HG03066 (cell line): ENCODE results near the gene MRPL19.

Experiments used
- ATAC-seq: cut with Tn5 transposase; IDR thresholded peaks from one replicate; pipeline ENCODE4 v1.9.1; 2021; ENCODE audit warnings: low read depth; ENCODE audit not compliant: unreplicated experiment

The MRPL19 gene

DNA sequence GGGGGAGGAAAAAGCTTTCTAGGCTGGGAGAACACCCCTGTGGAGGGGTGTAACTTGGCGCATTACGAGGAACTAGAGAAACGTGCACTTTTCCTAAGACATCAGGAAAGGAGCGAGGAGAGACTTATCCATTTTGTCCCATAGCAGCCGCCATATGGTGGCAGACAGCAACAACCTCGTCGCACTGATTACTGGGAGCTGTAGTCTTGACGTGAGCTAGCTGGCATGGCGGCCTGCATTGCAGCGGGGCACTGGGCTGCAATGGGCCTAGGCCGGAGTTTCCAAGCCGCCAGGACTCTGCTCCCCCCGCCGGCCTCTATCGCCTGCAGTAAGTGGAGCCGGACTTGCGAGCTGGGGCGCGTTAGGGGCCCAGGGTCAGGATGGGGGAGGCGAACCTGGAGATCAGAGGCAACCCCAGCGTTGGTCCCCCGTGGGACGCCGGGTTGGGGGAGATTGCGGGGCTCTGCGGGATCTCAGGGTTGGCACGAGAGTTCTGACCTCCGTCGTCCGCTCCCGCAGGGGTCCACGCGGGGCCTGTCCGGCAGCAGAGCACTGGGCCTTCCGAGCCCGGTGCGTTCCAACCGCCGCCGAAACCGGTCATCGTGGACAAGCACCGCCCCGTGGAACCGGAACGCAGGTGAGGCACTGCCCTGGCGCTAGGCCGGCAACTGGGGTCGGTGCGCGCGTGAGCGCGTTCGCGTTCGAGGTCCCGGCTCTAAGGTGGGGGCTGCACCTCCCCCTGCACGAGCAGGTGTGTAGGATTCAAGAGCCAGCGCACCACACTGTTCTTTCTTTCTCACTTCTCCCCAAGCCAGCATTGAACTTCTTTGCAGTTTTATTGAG lies at the start of gene MRPL19:
MRPL19 (plus strand) TSS at position 201 of the 843 bp plus-strand sequence; CDS start at position 226, 25 bp downstream.
- peak; percentile 93 for ATAC-seq

DNA sequence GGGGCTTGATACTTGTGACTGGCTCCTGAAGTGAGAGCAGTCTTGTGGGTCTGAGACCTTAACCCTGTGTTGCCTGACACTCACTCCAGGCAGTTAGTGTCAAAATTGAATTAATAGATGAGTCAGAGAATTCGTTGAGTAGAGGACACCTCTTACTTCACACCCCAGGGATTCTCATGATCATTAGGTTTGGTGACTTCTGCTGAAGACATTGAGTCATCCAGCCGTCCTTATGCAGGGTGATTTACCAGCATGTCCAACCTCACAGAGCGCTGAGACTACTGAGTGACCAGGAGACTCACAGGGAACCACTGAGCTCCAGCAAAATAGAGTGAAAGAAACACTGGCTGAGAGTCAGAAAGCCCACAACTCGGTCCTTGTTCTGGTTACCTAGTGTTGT lies 49.8 kb upstream of the MRPL19 start:
- ATAC-seq = no peak

DNA sequence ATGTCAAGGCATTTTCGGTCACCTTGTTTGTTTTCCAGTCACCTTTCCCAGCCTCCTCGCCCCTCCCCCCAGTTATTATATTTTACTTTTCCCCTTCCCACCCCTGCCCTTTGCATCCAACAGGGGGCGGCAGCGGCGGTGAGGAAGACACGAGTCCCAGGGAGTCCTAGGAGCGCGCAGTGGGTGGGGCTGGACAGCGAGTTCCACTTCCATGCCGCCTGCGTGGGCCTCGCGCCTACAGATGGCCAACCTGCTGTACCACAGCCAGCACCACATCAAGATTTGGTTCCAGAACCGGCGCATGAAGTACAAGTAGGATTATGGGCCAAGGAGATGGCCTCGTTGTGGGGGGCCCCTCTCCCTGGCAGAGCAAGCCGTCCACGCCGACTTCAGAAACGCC lies 48.6 kb upstream of the MRPL19 start:
- ATAC-seq = no peak

DNA sequence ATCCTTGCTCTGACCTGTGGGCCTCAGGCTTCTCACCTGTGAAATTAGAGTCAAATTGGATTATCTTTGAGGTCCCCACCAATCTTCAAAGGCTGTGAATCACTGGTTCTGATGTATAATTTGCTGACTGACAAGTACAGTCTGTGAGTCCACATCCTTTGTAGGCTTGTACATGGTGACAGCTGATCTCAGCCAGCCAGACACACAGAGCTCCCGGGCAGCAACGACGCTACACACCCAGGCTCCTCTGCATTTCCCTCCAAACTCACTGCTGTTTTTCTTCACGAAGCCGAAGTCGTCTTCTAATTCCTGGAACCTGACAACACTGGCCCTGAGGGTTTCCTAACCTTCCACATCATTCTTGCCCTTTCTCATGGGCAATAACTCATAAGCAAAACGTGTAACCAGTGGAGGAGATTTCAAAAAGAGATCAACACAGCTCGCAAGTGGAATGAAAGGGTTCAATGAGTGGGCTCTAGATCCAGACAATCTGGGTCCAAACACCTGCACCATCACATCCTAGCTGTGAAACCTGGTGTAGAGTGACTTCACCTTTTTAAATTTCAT lies 47.9 kb upstream of the MRPL19 start:
- ATAC-seq = no peak

DNA sequence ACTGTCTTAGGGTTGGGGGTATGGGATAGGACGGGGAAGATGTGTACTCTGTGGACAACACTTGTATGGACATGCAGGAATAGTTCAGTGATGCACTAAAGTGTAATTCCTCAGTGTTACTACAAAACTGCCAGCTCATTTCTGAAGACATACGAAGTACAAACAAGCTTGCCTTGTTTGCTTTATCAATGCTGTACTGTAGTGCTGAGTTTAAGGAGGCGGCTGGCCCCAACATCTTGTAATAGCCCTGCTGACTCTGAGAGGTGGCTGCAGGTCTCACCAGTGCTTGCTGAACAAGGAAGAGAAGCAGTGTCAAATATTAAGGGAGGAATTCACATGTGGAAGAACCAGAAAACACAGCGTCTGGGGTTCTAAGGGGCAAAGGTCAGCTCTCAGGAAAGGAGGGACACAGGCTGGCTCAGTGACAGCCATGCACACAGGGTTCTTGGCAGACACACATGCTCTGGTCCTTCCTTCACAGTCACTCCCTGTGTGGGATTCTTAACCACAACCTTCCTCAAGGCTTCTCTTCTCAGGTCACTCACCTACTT lies 46.0 kb upstream of the MRPL19 start:
- ATAC-seq = no peak

DNA sequence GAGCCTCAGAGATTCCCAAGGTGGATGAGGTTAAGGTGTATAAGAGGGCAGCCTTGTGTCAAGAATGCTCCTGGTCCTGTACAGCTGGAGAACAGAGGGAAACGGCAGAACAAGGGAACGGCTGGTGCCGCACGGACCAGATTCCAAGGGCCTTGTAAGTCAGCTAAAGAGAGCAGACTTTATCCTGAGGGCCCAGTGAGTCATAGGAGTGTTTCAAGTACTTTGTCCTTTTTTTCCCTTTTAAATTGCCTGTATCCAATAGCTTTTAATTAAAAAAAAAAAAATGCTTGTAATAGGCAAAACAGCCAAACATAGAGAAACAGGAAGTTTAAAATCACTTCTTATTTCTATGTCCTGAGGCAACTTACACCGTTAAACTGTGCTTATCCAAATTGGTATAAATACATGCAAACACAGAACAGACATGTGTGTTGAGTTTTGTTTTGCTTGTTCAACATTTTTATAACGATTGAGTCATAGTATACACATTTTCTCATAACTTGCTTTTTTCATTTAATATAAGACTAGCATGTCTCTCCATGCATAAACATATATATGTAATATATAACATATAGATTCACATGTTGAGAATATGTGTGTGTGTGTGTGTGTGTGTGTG lies 43.8 kb upstream of the MRPL19 start:
- ATAC-seq = no peak

DNA sequence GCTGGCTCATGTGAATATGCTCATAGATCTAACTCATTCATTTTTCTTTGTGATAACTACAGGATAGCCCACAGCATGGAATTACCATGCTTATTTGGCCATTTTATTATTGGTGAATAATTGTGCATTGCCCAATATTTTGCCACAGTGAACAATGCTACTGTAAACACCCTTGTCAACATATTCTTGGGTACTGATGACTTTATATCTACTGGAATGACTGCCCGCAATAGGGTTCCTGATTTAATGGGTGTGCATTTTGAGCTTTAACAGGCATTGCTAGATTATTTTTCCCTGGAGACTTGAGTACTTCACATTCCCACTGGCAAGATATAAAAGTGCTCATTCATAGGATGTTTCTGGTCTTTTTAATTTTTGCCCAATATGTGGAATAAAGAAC lies 43.1 kb upstream of the MRPL19 start:
- ATAC-seq = no peak

DNA sequence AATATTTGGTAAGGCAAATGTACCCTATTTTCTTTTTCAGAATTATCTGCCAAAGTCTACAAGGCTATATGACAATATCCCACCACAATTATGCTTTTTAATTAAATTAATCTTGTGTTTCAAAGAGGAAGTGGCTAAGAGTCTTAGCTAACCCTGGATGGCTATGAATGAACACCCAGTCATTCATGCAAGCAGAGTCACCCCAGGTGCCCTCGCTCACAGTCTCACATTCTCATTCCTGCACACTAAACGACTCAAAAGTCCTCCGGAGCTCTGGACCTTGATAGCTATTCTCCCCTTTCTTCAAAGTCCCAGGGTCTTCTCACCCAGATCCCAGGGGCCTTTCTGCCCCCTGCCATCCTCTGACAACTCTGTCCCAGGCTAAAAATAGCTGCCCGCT lies 42.1 kb upstream of the MRPL19 start:
- no peak for ATAC-seq

DNA sequence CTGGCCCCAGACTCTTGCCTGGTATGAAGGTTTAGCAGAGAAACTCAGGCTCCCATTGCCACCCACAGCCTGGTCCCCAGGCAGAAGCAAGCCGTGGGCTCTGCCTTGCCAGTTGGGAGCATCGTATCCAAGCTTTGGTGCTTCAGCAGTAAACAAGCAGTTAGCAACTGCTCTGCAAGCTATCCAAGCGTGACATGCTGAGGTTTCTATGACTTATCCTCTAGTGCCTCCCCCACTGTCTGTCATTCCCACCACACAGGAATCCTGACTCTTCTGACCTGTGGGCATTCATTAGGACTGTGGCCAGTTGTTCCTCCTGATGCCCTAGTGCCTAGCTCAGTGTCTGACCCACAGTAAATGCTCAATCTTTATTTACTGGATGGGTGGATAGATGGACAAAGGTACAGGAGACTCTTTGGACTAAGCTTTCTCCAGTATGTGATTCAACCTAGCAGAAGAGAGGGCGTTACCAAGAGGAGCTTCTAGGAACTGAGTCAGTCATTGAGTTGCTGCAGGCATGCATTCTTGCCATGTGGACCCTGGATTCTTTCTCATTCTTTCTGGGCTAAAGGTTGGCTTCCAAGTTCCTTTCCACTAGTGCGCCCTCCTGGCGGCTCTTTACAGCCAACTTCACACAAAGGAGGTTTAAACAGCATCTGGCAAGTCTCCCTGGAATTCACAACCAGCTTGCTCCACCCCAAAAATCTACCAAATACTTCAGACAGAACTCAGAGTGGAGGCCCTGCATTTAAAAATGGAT lies 40.6 kb upstream of the MRPL19 start:
- no peak for ATAC-seq

DNA sequence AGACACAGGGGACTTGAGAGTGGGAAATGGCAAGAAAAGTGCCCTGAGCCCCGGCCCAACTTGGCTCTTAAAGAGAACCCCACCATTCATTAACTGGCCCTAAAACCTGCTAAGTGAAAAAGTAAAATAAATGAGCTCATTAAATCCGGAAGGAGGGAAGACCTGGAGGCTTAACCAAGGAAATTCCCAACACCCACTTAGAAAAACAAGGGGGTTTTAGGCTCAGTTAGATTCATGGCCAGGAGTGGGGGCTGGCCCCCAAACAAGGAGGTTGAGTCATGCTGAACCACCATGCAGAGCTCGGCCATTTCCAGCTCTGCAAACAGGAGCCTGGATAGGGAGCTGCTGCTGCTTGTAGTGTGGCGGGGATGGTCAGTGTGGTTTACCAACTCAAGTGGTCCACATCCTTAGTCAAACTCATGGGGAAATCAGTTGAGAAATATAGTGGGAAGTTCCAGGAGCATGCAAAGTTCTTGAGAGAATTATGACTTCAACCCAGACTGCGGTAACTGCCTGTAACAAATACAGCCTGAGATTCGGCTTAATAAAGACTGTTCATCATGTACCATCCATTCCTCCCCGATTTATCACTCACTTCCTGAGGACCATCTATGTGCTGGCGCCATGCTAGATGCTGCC lies 39.7 kb upstream of the MRPL19 start:
- ATAC-seq = no peak

DNA sequence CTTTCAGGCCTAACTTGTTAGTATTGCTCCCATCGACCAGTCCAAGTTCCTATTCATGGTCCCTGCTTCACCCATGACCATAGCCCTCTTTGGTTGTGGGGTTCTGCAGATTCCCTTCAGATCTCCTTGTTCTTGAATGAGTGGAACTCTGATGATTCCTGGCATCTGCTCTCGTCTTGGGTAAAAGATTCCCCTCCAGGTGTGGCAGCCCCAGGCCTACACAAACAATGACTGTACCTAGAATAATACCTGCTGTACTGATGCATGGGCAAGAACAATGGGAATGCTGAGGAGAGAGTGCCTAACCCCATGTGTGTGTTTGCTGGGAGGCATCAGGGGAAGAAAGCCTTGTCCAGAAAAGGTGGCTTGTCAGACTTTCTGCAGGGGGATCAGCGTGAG lies 39.2 kb upstream of the MRPL19 start:
- ATAC-seq = no peak

DNA sequence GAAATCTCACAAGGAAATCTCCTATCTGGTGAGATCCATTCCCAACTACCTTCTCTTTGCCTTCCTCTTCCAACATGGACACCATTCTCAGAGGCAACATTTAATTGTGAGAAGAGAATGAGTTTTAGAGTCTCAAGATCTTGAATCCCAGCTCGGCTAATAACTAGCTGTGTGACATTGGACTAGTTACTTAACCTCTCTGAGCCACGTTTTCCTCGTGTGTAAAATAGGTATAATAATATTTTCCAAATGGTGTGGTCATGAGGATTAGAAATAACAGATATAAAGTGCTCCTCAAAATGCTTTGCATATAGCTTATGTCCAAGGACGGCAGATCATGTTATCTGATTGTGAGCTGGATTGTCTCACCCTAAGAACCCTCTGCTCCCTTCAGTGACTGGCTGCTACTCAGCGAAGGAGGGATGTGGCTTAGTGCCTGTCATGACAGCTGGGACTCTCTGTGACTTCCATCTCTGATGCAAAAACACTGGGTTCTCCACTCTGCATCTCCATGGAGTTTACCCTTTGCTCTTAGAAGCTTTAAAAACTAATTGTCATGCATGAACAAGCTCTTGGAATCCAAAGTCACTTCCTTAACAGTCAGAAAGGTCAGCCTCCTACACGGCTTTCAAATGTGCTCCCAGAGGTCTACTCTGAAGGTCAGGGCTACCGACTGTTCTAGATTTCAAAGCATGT lies 38.4 kb upstream of the MRPL19 start:
- ATAC-seq = no peak

DNA sequence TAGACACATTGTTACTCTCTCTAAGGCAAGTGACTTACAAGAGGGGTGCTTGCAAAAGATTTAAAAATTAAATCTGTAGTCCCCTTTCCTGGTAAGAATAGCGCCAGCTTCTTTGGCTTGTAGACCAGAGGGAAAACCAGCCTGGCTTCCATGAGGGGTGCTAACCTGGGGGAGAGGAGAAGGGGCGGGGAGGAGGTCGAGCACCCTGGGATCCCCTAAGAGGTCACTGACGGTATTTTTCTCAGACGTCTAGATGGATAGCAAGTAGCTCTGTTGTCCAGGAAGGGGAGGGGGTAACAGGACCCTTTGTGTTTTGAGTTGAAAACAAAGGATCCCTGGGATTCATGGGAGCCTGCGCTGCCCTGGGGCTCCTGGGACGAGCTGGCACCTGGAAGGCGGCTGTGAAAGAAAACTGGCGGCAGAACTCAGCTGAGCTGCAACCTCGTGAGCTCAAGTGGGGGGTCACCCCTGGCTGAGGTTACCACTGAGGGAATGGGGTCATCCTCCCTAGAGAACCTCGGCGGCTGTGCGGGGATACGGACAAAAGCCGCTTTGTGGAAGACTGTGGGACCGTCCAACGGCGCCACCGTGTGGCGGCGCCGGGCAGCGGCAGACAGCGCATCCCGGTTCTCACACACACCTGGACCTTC lies 37.8 kb upstream of the MRPL19 start:
- peak; percentile 72 for ATAC-seq

DNA sequence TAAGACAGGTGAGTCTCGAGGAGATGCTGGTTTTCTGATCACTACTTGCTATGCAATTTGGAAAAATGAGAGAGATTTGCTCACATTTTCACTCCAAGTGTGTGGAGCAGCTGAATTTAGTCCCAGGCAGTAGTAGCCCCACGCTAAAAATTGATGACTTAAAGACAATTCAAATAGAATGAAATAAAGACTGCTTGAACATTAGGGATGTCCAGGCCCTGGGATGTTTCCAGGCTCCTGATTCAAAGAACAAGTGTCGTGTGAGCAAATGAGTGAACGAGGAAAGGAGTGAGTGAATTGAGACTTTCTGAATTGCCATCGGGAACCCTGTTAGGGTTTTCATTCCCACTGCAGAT lies 37.3 kb upstream of the MRPL19 start:
- ATAC-seq = no peak

DNA sequence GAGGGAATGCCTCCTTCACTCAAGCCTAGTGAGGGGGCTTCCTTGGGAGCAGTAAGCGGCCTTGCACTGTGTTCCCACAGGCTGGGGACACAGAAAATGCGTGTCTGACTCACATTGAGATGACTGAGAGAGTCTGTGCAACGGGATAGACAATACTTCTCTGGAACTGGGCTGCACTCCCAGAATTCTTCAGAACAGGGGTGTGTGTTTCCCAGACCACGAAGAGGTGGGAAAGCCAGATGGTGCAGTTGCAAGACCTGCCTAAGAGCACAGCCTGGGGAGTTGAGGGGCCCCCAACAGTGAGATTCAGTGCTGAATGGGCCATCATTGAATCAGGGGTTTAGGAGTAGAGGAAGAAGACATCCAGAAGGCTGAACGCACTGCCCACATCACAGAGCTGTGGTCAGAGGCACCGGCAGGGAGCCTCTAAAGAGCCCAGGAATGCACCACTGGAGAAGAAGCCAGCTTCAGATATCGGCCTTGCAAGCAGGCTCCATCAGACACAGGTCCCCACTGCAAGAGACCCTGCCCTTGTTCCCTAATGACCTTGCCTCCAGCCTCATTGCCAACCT lies 36.6 kb upstream of the MRPL19 start:
- no peak for ATAC-seq

DNA sequence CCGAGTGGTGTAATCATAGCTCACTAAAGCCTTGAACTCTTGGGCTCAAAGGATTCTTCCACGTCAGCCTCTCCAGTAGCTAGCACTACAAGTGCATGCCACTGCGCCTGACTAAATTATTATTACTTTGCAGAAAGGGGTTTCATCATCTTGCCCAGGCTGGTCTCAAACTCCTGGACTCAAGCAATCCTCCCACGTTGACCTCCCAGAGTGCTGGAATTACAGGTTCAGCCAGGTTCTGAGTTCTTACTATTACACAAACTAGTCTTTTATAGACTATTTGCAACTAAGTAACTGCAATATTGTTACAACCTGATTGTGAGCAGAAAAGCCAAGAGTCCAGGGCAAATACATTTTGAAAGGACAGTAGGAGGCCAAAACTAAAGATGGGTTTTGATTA lies 35.9 kb upstream of the MRPL19 start:
- no peak for ATAC-seq

DNA sequence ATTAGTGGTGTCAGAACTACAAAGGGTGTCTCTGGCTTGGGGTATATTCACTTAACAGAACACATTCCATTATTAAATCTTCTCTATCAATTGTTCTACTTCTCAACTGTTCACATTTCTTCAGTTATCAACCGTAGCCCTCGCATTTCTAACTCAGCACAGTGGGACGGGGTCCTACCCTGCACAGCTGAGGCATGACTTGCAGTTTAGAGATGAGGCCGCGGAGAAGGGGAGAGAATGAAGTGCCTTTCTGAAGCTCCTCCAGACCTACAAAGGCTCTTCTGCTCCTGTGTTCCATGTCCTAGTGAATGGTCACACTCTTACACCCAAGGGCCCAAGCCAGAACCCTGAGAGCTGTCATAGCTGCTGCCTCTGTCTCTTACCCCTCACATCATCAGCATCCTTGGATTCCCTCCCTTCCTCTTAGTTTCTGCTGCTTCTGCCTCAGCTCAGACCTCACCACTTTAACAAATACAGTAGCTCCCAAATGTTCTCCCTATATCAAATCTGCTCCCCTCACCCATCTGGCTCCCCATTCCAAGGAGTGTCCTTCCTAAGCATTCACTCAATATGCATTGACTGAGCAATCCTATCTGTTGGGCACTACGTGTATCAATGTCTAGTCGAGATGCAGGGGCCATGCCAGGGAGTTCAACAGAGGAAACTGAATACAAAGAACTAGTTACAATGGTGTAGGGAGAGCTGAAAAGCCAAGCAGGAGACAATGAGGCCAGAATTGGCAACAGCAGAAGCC lies 34.3 kb upstream of the MRPL19 start:
- no peak for ATAC-seq

DNA sequence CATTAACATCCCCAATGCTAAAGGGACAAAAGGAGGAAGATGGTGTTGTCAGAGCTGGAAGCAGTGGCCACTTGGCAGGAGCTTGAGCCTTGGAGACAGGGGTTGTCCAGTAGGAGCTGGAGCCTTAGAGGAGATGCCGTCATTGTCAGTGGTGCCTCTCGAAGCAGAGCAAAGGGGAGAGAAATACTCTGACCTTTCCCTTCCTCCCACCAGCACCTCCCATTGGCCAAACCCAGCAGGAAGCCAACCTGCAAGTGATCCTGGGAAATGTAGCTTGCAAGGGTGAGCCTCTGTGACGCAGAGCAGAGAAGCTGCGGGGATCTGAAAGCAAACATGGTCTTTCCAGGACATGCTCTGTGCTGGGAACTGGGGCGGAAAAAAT lies 33.7 kb upstream of the MRPL19 start:
- ATAC-seq = no peak
